ENCODE measurements around the gene AKAP8L. TPM values are rescaled to one million over a fixed set of nuclear protein-coding genes. Genes with fewer than 3 reads are reported as not detected.

AKAP8L gene
- total RNA-seq, 1 experiment from 2014 or later = 231 TPM

DNA sequence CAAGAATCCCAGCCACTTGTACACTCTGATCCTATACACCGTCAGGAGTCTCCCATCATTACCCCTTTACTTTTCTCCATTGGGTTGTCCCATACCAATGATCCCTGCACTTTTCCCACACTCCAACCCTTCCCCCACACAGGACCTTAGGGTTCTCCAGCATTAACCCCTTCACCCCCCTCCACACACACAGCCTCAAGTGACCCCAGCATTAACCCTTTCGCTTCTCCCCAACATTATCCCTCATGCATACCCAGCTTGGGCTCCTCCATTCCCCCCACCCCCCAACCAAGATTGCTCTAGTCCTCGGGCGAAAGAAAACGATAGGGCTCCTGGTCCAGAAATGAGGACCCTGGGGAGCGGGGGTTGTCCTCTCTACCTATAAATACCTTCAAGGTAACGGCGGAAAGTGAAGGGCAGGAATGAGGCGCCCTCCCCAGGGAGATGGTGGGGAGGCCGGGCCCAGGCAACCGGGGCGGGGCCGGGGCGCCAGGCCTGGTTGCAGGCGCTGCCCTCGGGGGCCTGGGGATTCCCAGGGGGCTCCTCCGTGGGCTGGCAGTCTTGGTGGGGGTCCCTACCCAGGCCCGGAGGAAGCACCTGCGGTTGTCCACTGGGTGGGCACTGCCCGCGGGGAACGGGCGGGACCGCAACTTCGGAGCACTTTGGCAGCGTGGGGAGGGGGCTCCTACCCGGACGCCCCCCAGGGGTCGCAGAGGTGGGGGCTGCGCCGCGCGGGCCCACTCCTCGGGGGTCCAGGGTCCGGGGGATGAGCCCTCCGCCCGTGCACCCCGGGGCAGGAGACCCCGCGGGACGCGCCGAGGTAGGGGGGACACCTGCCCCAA, 30.2 kb upstream of the AKAP8L start:
- Mint-ChIP-seq H3K27ac (no peak overlapping the region), H3K4me3 (peak overlapping the region; percentile 75), H3K36me3 (no peaks in the 10 kb centered on the region), H3K4me1 (peaks cover 15% of the 10 kb centered on the region), H3K27me3 (ENCODE audit: low read depth) (peaks cover 35% of the 10 kb centered on the region), H3K9me3 (no peaks in the 10 kb centered on the region)
- ChIA-PET POLR2A (interaction anchor here (0.6 kb wide), 1 partner anchor 106 kb away, joined by 6 read pairs; no protein-coding TSS in a partner anchor), CTCF (interaction anchor here (1.5 kb wide), 1 partner anchor 29 kb away, joined by 4 read pairs; no protein-coding TSS in a partner anchor)
- ATAC-seq (no peak), DNase-seq (ENCODE audit: low spot score) (no peak)
- TF ChIP-seq CREM (CRISPR knock-in tag; IDR thresholded peaks at IDR 0.05) = no peak
- TF ChIP-seq, protein P1, sequence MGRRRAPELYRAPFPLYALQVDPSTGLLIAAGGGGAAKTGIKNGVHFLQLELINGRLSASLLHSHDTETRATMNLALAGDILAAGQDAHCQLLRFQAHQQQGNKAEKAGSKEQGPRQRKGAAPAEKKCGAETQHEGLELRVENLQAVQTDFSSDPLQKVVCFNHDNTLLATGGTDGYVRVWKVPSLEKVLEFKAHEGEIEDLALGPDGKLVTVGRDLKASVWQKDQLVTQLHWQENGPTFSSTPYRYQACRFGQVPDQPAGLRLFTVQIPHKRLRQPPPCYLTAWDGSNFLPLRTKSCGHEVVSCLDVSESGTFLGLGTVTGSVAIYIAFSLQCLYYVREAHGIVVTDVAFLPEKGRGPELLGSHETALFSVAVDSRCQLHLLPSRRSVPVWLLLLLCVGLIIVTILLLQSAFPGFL (CRISPR knock-in tag; IDR thresholded peaks at IDR 0.05; ENCODE audit: borderline replicate concordance) = no peak
- TF ChIP-seq SOX15 (CRISPR knock-in tag; IDR thresholded peaks at IDR 0.05) = no peak
- TF ChIP-seq, protein P2, sequence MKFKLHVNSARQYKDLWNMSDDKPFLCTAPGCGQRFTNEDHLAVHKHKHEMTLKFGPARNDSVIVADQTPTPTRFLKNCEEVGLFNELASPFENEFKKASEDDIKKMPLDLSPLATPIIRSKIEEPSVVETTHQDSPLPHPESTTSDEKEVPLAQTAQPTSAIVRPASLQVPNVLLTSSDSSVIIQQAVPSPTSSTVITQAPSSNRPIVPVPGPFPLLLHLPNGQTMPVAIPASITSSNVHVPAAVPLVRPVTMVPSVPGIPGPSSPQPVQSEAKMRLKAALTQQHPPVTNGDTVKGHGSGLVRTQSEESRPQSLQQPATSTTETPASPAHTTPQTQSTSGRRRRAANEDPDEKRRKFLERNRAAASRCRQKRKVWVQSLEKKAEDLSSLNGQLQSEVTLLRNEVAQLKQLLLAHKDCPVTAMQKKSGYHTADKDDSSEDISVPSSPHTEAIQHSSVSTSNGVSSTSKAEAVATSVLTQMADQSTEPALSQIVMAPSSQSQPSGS (CRISPR knock-in tag; IDR thresholded peaks at IDR 0.05; ENCODE audit: borderline replicate concordance, low read depth) = no peak
- TF ChIP-seq, protein P3, sequence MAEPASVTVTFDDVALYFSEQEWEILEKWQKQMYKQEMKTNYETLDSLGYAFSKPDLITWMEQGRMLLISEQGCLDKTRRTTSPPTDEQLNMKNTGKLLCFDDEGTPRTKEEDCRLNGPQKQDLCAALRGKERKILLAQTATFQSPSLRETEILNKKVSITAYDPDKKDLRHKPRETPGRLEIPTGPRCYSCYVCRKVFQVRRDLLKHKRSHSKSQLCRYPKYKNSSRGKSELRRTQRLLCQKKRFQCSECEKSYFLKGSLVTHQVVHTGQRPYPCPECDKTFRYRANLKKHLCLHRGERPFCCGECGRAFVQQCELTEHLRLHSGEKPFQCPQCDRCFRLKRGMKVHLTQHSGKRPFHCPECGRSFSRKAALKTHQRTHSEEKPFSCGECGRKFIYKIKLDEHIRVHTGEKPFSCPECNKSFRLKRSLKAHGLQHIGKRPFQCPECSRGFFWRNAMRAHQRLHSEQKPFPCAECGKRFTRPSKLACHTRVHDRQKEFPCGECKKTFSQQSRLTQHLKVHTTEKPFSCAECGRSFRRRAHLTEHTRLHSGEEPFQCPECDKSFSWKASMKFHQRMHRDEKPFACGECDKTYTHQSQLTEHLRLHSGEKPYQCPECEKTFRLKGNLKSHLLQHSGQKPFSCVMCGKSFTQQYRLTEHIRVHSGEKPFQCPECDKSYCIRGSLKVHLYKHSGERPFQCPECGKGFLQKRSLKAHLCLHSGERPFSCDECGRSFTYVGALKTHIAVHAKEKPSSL (CRISPR knock-in tag; conservative IDR thresholded peaks at IDR 0.05) = no peak
- TF ChIP-seq AR (CRISPR knock-in tag; IDR thresholded peaks at IDR 0.05) = no peak
- no peak for TF ChIP-seq STAT6 (CRISPR knock-in tag; conservative IDR thresholded peaks at IDR 0.05; ENCODE audit: low read depth)
- TF ChIP-seq, protein P4, sequence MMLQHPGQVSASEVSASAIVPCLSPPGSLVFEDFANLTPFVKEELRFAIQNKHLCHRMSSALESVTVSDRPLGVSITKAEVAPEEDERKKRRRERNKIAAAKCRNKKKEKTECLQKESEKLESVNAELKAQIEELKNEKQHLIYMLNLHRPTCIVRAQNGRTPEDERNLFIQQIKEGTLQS (CRISPR knock-in tag; conservative IDR thresholded peaks at IDR 0.05) = no peak
- no peak for TF ChIP-seq ETV6 (CRISPR knock-in tag; IDR thresholded peaks at IDR 0.05)
- no peak for TF ChIP-seq IRF2 (CRISPR knock-in tag; IDR thresholded peaks at IDR 0.05; ENCODE audit: borderline replicate concordance, low read depth)
